ENCODE data around the gene MTHFD1L.

- TF ChIP-seq EZH2 (IDR thresholded peaks at IDR 0.05) (no peak), POLR2AphosphoS5 (IDR thresholded peaks at IDR 0.05; ENCODE audit: borderline replicate concordance, low read depth, low read length) (no peak)
Observed at GRCh38 chr6:150992262-150992661, 126.8 kb downstream of the MTHFD1L start.
